ENCODE data around the gene HMG20A.
"Not testable (repeated sequence)": the region's sequence is repeated elsewhere in the genome, so short reads cannot be mapped to it uniquely, and the experiment has no call there.

HMG20A gene

DNA sequence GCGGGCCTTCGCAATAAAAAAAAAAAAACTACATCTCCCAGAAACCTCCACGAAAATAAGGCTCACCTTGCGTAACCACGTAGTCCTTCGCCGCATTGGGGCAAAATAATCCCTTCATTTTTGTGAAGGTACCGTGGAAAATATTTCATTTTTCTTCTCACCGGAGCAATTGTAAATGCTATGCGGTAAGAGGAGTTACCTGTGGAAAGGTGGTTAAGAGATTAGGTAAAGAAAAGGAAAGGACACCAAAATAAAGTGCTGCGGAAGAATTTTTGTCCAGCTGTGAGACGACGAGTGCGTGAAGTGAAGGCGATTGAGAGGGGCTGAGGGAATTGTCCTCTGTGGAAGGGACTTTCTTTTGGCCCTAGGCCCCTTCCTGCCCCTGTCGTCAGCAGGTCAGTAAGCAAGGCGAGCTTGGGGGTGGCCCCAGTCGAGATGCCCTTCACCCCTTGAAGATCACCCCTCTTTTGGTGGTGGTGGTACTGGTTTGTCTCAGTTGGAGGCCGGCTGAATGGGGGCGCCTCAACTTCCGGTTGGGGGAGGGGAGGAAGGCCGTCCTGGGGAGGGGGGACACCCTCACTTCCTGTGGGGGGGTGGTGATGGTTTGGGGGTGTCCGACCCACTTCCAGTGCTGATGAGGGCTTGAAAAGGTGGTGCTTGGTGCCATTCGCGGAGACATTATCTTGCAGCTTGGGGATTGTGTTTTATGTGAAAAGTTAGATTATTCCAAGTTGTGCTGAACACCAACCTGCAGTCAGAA, at the start of gene HMG20A:
TSS of gene HMG20A (plus strand) at position 279 of the 760 bp plus-strand sequence. CDS start 37,520 bp downstream, outside the sequence.
- DNase-seq (ENCODE audit: low spot score): peak; percentile 89

DNA sequence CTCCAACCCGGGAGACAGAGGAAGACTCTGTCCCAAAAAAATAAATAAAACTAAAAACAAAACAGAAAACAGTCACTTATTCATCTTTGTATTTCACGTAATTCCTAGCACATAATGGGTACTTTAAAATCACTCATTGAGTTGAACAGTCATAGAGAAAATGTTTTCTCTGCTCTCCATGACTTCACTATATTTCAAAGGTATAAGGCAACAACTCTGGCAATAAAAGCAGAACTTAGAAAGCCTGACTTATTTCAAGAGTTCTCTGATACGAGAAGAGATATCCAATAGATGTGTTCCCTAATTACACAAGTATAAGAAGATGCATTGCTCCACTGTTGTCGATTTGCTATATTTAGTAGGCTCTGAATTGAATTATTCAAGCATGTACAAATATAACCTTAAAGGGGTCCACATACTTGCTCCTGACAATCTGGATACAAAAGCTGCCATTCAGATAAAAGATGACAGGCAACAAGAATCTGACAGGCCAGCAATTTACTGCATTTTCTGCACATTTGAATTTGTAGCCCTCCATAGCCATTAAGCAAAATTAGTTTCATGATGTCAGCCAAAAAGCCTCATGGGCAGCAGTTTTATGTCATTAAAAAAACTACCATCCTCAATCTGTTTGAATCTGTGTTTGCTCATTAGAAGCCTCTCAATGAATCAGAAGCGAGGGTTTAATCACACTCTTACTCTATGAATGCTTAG, 48.7 kb upstream of the HMG20A start:
- no peak for DNase-seq (ENCODE audit: low spot score)

DNA sequence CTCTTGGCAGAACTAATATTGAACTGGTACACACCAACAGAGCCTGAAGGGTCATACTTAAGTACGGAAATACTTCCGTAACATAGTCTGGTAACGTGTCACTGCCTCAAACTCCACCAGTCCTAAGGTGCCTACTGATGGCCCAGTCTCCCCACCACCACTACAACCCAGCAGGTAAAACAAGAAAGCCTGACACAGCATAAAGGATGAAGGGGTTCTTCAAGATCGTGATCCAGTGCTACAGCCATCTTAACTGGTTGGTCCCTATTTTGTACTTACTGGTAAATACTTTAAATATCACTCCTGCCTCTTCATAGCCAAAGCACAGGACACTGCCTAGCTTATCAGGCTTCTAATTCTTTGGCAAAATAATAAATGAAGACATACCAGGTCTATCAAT, 47.2 kb upstream of the HMG20A start:
- DNase-seq (ENCODE audit: low spot score): no peak

DNA sequence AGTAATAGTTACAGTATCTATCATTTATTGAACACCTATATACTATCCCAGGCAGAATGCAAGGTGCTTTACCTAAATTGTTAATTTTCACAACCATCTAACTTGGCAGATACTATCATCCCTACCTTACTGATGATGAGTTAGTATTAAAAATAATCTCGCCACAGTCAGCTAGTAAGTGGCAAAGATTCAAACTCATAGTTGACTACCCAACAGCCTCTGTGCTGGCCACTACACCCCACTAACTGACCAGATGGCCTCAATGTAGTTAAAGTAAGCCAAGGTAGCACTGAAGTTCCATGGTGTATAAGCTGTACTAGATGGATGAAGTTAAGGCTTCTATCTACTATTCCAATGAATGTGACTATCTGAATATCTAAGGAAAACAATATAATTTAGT, 45.6 kb upstream of the HMG20A start:
- DNase-seq (ENCODE audit: low spot score): no peak

DNA sequence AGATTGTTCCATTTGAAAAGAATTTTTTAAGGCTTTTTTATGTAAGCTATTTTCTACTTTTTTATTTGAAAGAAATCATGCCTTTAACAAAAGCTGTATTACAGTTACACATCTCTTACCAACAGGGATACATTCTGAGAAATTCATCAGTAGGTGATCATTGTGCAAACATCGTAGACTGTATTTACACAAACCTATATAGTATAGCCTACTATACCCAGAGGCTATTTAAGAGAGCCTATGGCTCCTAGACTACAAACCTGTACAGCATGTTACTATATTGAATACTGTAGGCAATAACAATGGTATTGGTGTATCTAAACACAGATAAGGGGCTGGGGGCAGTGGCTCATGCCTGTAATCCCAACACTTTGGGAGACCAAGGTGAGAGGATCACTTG, 43.9 kb upstream of the HMG20A start:
- no peak for DNase-seq (ENCODE audit: low spot score)

DNA sequence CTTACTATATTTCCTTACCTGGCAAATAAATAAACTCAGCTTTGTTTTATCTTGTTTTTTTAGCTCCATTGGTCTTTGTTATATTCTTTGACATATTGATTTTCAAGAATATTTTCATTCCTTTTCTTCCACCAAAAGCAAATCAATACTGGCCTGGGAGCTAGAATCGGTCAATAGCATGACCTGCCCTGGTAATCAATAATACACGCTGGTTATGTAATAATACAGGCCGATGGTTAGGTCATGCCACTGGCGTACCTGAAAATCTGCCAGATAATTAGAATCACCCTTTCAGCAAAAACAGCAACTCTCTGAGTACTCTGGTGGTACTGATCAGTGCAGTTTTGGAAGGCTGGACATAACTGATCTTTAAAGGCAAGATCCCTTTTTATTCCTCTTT, 40.7 kb upstream of the HMG20A start:
- no peak for DNase-seq (ENCODE audit: low spot score)

DNA sequence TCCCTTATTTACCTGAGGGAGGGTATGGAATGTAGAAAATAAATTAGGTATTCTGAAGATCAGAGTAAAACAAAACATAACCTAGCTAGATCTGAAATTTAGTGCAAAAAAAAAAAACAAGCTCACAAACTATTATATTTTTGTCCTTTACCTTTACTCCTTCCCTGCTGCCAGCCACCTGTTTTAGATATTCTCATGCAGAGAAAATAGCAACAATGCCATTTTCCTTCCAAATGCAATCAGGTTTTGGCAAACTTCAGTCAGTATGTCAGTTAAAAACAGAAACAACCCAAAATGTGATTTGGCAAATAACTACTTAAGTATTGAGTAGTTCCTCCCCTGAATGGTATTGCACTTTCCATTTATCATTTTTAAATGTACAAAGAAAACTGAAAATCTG, 36.6 kb upstream of the HMG20A start:
- no peak for DNase-seq (ENCODE audit: low spot score)

DNA sequence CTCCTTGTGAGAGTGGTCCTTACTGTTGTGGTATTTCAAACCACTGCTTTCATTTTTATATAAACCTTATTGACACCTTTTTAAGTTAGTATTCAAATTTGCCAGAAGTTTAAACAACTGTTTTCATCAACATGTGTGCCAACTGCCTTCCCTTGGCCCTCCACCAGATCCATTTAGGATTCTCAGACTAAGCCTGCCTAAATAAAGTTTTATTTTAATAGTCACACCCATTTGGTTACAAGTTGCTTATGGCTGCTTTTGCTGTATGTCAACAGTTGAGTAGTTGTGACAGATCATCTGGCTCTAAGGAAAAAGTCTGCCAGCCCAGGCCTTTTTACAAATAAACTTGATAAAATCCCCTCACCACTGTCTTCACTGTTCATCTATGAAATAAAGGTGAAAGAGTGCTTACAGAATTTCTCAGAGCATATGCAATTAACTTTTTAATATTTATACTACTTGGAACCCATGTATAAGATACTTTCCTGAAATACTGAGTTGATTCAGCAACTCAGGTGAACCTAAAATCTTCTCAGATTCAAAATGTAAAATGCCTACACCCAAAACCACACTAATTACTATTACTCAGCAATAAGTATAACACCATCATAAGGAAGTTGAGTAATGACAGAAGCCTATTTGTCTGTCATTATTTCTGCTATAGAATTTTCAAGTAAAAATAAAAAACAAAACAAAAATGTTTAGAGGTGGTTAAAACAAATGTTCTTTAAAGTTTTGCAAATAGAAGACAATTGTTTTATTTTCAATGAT, 35.9 kb upstream of the HMG20A start:
- no peak for DNase-seq (ENCODE audit: low spot score)

DNA sequence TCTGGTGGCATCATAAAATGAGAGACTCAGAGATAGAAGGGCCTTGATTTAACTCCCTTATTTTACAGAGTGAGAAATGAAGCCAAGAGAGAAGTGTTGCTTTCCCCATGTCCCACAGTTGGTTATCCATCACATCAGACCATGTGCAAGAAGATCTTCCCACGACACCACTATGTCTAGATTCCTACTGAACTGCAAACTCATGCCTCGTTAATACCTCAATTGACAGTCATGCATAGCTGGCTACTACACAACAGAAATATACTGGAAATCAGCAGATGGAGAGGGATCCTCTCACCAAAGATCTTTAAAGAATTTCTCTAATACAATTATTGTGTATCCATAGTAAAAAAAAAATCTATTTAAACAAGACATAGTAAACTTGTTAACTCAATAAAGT, 34.1 kb upstream of the HMG20A start:
- DNase-seq (ENCODE audit: low spot score): no peak

DNA sequence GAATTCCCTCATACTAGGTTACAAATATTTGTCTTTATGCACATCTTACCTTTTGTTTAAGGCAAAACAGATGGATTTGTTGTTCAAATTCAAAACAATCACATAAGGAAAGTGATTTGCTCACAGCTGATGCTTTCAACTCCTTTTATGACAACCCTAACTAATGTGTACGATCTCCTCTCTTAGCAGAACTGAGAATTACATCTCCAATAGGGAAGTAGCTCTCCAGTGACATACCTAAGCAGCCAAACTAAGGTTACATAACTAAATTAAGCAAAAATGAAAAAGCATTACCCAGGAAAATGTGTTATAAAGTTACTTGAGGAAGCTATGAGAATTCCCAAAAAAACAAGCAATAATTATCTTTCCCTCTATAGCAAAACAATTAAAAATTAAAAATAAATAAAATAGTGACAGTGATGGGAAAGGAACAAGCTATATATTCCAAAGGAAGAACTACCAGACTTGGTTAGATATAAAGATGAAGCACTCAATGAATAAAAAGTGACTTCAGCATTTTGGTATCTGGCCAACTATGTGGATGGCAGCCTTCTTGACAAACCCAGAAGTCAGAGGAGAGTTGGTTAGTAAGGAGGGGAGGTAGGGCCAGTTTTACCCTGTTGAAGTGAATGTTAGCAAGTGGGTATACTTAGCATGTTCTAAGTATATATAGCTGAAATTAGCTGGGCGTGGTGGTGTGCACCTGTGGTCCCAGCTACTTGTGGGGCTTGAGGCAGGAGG, 33.2 kb upstream of the HMG20A start:
- no peak for DNase-seq (ENCODE audit: low spot score)

DNA sequence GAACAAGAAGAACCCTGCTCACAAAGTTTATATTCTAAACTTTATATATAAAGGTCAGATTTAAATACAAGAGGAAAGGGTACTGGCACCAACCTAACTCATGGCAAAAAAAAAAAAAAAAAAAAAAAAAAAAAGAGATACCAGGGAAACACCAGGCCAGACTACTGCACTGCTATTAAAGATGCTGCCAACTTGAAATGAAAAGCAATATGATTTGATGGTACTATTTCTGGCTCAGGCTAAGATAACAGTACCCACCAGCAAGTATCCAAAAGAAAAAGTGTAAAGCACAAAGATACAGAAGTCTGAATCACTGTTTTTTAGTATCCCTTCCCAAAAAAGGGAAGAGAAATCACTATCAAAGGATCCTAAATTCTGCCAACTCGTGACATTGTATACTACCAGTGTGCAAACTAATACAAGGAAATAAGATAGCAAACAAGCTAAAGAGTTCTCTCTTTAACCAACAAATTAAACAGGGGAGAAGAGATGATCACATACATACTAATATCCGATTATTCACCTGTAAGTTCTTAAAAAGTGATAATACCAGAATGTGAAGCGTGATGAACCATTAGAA, 29.2 kb upstream of the HMG20A start:
- no peak for DNase-seq (ENCODE audit: low spot score)

DNA sequence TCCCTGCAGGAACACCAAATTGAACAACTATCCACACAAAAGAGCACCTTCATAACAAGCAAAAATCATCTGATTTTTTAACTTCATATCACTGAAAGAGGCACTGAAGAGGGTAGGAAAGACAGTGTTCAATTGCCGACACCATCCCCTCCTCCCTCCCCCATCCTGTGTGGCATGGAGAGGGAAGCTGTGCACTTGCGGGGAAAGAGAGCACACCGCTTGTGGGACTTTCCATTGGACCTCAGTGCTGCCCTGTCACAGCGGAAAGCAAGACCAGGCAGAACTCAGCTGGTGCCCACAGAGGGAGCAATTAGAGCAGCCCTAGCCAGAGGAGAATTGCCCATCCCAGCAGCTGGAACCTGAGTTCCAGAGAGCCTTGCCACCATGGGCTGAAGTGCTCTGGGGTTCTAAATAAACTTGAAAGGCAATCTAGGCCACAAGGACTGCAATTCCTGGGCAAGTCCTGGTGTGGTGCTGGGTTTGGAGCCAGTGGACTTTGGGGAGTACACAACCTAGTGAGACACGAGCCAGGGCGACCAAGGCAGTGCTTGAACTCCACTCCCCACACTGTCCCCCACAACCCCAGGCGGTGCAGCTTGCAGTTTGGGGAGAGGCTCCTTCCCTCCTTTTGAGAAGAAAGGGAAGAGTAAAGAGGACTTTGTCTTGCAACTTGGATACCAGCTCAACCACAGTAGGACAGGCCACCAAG, 27.8 kb upstream of the HMG20A start:
- DNase-seq (ENCODE audit: low spot score): no peak

DNA sequence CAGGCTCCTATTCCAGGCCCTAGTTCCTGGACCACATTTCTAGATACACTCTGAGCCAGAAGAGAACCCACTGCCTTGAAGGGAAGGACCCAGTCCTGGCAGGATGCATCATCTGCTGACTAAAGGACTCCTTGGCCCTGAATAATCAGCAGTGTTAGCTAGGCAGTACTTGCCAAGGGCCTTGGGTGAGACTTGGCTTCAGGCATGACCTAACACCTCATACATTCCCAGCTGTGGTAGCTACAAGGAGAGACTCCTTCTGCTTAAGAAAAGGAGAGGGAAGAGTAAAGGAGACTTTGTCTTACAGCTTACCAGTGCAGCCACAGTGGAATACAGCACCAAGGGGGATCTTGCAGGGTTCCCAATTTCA, 27.2 kb upstream of the HMG20A start:
- no peak for DNase-seq (ENCODE audit: low spot score)

DNA sequence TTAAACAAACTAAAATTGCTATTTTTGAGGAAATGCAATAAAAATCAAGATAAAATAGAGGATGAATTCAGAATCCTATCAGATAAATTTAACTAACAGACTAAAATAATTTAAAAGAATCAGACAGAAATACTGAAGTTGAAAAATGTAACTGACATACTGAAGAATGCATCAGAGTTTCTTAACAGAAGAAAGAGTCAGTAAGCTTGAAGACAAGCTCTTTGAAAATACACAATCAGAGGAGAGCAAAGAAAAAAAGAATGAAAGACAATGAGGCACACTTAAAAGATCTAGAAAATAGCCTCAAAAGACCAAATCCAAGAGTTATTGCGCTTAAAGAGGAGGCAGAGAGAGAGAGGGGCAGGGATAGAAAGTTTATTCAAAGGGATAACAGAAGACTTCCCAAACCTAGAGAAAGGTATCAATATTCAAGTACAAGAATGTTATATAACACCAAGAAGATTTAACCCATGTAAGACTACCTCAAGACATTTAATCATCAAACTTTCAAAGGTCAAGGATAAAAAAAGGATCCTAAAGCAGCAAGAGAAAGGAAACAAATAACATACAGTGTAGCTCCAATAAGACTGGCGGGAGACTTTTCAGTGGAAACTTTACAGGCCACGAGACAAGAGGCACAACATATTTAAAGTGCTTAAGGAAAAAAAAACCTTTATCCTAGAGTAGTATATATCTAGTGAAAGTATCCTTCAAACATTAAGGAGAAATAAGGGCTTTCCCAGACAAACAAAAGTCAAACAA, 25.5 kb upstream of the HMG20A start:
- DNase-seq (ENCODE audit: low spot score): no peak

DNA sequence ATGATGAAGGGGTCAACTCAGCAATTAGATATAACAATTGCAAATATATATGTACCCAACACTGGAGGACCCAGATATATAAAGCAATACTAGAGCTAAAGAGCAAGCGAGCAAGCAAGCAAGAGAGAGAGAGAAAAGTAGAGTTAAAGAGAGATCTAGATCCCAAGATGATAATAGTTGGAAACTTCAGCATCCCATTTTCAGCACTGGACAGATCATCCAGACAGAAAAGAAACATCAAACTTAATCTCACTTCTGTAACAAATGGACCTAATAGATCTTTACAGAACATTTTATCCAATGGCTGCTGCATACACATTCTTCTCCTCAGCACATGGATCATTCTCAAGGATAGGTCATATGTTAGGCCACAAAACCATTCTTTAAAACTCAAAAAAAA, 24.0 kb upstream of the HMG20A start:
- DNase-seq (ENCODE audit: low spot score): no peak

DNA sequence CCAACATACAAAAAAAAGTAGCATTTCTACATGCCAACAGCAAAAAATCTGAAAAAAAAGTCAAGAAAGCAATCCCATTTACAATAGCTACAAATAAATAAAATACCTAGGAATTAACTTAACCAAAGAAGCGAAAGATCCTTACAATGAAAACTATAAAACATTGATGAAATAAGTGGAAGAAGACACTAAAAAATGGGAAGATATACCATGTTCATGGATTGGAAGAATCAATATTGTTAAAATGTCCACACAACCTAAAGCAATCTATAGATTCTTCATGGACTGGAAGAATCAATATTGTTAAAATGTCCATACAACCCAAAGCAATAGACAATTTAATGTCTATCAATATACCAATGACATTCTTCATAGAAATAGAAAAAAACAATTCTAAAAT, 21.8 kb upstream of the HMG20A start:
- no peak for DNase-seq (ENCODE audit: low spot score)

DNA sequence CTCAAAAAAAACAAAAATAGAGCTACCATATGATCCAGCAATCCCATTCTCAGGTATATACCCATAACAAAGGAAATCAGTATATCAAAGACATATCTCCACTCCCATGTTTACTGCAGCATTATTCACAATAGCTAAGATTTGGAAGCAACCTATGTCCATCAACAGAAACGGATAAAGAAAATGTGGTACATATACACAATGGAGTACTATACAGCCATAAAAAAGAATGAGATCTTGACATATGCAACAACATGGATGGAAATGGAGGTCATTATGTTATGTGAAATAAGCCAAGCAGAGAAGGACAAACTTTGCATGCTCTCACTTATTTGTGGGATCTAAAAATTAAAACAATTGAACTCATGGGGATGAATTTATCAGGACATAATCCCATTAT, 20.4 kb upstream of the HMG20A start:
- no peak for DNase-seq (ENCODE audit: low spot score)

DNA sequence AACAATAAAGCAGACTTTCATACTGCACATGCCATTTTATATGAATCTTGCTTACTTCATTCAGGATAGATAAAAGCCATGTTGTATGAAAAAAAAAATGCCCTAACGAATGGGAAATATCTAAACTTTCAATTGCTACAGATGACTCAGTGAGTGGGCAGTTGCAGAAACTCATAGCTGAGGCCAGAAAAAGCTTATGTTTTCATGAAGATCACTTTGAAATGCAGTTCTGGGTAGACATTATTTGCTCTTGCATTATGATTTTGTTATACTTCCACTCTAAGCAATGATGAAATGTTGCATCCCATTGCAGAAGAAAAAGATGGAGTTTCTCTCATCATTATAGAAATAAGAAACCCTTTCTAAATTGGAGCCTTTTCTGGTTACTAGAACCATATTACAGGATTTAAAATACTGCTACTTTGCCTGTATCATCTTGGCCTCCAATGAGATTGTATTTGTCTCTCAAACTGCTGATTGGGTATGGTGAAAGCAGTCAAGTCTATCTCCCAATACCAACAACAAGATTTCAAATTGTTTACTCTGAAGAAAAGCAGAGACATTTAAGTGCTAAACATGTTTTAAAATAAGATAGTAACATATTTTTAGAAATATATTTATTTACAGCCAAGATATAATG, 17.8 kb upstream of the HMG20A start:
- no peak for DNase-seq (ENCODE audit: low spot score)

DNA sequence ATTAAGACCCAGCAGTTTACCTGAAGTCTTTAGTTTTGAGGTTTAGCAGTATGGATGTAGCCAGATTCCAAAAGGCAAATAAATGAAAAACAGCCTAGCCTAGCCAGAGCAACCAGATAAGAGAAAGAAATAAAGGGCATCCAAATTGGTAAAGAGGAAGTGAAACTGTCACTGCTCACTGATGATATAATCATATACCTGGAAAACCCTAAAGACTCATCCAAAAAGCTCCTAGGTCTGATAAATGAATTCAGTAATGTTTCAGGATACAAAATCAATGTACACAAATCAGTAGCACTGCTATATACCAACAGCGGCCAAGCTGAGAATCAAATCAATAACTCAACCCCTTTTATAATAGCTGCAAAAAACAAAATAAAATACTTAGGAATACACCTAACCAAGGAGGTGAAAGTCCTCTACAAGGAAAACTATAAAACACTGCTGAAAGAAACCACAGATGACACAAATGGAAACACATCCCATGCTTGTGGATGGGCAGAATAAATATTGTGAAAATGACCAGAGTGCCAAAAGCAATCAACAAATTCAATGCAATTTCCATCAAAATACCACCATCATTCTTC, 14.4 kb upstream of the HMG20A start:
- DNase-seq (ENCODE audit: low spot score): not testable (repeated sequence)

DNA sequence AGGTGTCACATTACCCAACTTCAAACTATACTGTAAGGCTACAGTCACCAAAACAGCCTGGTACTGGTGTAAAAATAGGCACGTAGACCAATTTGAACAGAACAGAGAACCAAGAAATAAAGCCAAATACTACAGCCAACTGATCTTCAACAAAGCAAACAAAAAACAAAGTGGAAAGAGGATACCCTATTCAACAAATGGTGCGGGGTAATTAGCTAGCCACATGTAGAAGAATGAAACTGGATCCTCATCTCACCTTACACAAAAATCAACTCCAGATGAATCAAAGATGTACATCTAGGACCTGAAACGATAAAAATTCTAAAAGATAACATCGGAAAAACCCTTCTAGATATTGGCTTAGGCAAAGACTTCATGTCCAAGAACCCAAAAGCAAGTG, 13.8 kb upstream of the HMG20A start:
- DNase-seq (ENCODE audit: low spot score): no peak

All from hematopoietic multipotent progenitor cell treated with erythropoietin and hydrocortisone succinate and interleukin-3 and kit ligand, for 15 days (in vitro differentiated cells).